ENCODE results near the gene EMP1. TPM values are rescaled to one million over a fixed set of nuclear protein-coding genes. Genes with fewer than 3 reads are reported as not detected.

The EMP1 gene
- total and polyA plus RNA-seq, 9 donors = 21.3 to 116 (median 64.1) TPM

DNA sequence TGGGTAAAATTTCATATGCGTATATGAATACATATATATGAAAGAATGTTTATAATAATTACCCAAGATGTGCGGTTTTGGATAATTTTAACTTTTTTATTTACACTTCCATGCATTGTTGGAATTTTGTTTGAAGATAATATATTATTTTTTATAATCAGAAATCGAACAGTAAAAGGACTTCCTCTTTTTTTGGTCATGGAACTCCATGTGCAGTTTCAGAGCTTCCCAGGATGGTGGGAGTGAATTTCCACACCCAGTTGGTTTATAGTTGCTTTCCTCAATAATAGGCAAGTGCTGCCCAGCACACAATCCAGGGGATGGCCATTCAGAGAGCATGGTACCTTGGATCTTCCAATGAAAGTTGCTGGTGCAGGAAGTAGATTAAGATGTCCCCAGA, 6.3 kb upstream of the EMP1 start:
- H3K27me3 ChIP-seq = no peaks in the 10 kb centered on the region
- H3K9me3 ChIP-seq = no peaks in the 10 kb centered on the region
- intact Hi-C loops (cut with DNase I) = loop anchor here in 2 of 4 donors (5.0 to 10.0 kb wide), 2 partner anchors 78 to 85 kb away; partner anchors contain the start of gene GSG1 (in 1 of the 2)
- no peaks in the 10 kb centered on the region for H3K36me3 ChIP-seq
- no peak for DNase-seq
- H3K4me1 ChIP-seq (ENCODE audit: insufficient read depth) = no peaks in the 10 kb centered on the region
- H3K27ac ChIP-seq = no peak overlapping the region
- 50 to 55% (median 52%) methylated on average over 3 of the region's 3 CpGs for WGBS, 3 donors
- no peak for TF ChIP-seq POLR2A (IDR thresholded peaks at IDR 0.05)
- TF ChIP-seq EP300 (IDR thresholded peaks at IDR 0.05) = no peak
- TF ChIP-seq, protein P1, sequence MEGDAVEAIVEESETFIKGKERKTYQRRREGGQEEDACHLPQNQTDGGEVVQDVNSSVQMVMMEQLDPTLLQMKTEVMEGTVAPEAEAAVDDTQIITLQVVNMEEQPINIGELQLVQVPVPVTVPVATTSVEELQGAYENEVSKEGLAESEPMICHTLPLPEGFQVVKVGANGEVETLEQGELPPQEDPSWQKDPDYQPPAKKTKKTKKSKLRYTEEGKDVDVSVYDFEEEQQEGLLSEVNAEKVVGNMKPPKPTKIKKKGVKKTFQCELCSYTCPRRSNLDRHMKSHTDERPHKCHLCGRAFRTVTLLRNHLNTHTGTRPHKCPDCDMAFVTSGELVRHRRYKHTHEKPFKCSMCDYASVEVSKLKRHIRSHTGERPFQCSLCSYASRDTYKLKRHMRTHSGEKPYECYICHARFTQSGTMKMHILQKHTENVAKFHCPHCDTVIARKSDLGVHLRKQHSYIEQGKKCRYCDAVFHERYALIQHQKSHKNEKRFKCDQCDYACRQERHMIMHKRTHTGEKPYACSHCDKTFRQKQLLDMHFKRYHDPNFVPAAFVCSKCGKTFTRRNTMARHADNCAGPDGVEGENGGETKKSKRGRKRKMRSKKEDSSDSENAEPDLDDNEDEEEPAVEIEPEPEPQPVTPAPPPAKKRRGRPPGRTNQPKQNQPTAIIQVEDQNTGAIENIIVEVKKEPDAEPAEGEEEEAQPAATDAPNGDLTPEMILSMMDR (IDR thresholded peaks at IDR 0.05) = no peak
- H3K4me3 ChIP-seq = no peak overlapping the region

DNA sequence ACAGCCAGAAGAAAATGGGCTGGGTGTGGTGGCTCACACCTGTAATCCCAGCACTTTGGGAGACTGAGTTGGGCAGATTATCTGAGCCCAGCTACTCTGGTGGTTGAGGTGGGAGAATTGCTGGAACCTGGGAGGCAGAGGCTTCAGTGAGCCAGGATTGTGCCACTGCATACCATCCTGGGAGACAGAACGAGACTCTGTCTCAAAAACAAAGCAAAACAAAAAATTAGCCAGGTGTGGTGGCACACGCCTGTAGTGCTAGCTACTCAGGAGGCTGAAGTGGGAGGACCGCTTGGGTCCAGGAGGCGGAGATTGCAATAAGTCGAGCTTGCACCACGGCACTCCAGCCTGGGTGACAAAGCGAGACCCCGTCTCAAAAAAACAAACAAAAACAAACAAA, 3.8 kb upstream of the EMP1 start:
- DNase-seq = no peak
- 90 to 94% (median 92%) methylated on average over 8 of the region's 8 CpGs for WGBS, 3 donors
- H3K36me3 ChIP-seq = no peaks in the 10 kb centered on the region
- no peak overlapping the region for H3K27ac ChIP-seq
- TF ChIP-seq, protein P1 (IDR thresholded peaks at IDR 0.05) = no peak
- TF ChIP-seq POLR2A (IDR thresholded peaks at IDR 0.05) = no peak
- TF ChIP-seq EP300 (IDR thresholded peaks at IDR 0.05) = no peak
- H3K9me3 ChIP-seq = no peaks in the 10 kb centered on the region
- H3K4me3 ChIP-seq = no peak overlapping the region
- no peaks in the 10 kb centered on the region for H3K27me3 ChIP-seq
- intact Hi-C loops (cut with DNase I) = loop anchor here in 2 of 4 donors (5.0 to 10.0 kb wide), 2 partner anchors 80 to 88 kb away; partner anchors contain the start of gene GSG1 (in 1 of the 2)
- peaks cover 3% of the 10 kb centered on the region for H3K4me1 ChIP-seq (ENCODE audit: insufficient read depth)

DNA sequence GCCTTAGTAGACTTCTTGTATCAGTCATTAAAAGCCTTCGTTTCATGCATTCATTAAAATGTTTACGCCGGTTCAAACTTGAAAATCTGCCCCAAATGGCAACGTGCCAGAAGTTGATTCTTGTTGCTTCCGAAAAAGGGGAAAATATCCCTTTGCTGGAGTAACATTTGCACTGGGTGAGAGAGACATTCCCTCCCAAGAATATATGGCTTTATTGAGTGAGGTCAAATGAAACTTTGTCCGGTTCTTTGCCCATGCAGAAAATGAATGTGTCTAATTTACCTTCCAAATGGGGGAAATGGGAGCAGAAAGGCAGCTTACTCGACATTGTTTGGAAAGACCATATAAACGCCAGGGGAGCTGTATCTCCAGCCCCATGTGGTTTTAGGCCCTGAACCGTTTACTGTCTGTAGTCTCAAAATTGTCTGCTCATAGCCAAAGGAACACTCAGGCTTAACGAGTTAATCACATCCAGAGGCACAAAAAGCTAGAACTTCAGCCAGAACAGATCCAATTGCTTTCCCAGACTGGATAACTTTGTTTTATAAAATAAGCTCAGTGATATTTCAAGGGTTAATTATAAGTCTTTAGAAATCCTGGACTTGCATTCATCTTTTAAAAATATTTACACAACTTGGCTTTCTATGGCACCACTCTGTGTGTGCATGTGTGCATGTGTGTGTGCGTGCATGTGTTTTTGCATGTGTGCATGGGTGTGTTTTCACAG, 2.9 kb upstream of the EMP1 start:
- no peak overlapping the region for H3K27ac ChIP-seq
- H3K4me1 ChIP-seq (ENCODE audit: insufficient read depth) = peaks cover 3% of the 10 kb centered on the region
- intact Hi-C loops (cut with DNase I) = loop anchor here in 2 of 4 donors (5.0 to 10.0 kb wide), 2 partner anchors 81 to 89 kb away; partner anchors contain the start of gene GSG1 (in 1 of the 2)
- 60 to 64% (median 62%) methylated on average over 11 of the region's 11 CpGs for WGBS, 3 donors
- H3K9me3 ChIP-seq = no peaks in the 10 kb centered on the region
- TF ChIP-seq, protein P1 (IDR thresholded peaks at IDR 0.05) = no peak
- TF ChIP-seq POLR2A (IDR thresholded peaks at IDR 0.05) (no peak), EP300 (IDR thresholded peaks at IDR 0.05) (no peak)
- H3K27me3 ChIP-seq = no peaks in the 10 kb centered on the region
- H3K4me3 ChIP-seq = no peak overlapping the region
- DNase-seq = peak in 1 of 5 donors; percentile 30
- H3K36me3 ChIP-seq = no peaks in the 10 kb centered on the region

DNA sequence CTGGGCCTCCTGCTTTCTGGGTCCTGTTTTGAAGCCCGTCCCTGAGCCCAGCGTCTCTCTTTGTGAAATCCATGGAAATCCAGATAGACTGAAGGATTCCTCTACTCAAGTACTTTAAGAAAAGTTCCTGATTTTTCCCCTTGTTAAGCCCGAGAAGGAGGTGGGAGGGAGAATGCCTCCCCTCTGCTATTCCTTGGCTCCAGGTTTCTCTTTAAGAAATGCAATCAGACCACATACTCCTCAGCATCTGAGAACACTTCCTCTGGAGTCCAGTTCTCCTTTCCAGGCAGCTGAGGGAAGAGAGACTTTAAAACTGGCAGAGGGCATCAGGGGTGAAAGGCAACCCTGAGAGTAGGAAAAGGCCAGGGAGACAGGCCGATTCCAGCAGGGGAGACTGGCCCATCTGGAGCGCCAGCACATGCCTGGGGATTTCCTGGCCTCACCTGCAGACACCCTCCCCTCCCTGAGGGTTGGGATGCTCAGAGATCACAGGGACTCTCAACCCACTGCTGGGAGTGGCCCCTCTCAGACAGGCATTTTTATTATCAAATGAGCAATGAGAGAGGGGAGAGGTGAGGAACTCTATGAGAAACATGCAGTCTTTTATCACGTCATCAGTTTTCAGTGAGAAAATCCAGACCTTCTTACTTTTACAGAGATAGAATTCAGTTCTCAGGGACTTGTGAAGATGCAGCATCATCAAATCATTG, 2.0 kb upstream of the EMP1 start:
- H3K4me3 ChIP-seq = no peak overlapping the region
- no peaks in the 10 kb centered on the region for H3K36me3 ChIP-seq
- no peak for DNase-seq
- TF ChIP-seq POLR2A (IDR thresholded peaks at IDR 0.05) = no peak
- no peak for TF ChIP-seq EP300 (IDR thresholded peaks at IDR 0.05)
- TF ChIP-seq, protein P1 (IDR thresholded peaks at IDR 0.05) = no peak
- H3K4me1 ChIP-seq (ENCODE audit: insufficient read depth) = peaks cover 3% of the 10 kb centered on the region
- no peaks in the 10 kb centered on the region for H3K27me3 ChIP-seq
- no peak overlapping the region for H3K27ac ChIP-seq
- no peaks in the 10 kb centered on the region for H3K9me3 ChIP-seq
- WGBS, 3 donors = 47 to 69% (median 63%) methylated on average over 6 of the region's 6 CpGs
- intact Hi-C loops (cut with DNase I) = loop anchor here in 2 of 4 donors (5.0 to 10.0 kb wide), 2 partner anchors 82 to 90 kb away; partner anchors contain the start of gene GSG1 (in 1 of the 2)

Measured in ovary (tissue), 9 donors.